Neural crest cell (in vitro differentiated cells): Measurements from ENCODE around the gene CYP2C18. TPM values are rescaled to one million over a fixed set of nuclear protein-coding genes. Genes with fewer than 3 reads are reported as not detected.

Experiments used
- DNase-seq: peaks from one replicate; pipeline ENCODE4 v3.0.0; 2021; ENCODE audit warnings: low read depth, mixed read lengths, low spot score
- H3K27ac Mint-ChIP-seq: one replicate; pipeline ENCODE4 v1.8.0; 2021; ENCODE audit warnings: mild to moderate bottlenecking, mixed read lengths; ENCODE audit not compliant: unreplicated experiment
- H3K27me3 Mint-ChIP-seq: 2 replicates; pipeline ENCODE4 v1.8.0; 2021; ENCODE audit warnings: low read depth, mild to moderate bottlenecking, mixed read lengths
- H3K36me3 Mint-ChIP-seq: 2 replicates; pipeline ENCODE4 v1.8.0; 2021; ENCODE audit warnings: low read depth, mild to moderate bottlenecking, mixed read lengths
- H3K4me1 Mint-ChIP-seq: 2 replicates; pipeline ENCODE4 v1.8.0; 2021; ENCODE audit warnings: mixed read lengths
- H3K4me3 Mint-ChIP-seq: one replicate; pipeline ENCODE4 v1.8.0; 2021; ENCODE audit warnings: mild to moderate bottlenecking, mixed read lengths
- H3K9me3 Mint-ChIP-seq: 2 replicates; pipeline ENCODE4 v1.8.0; 2021; ENCODE audit warnings: mixed read lengths
- CTCF ChIP-seq: fragments of 200-600 bp; sonication (generic); conservative IDR thresholded peaks from 2 replicates; pipeline ENCODE4 v1.5.0; 2021; ENCODE audit warnings: antibody characterized with exemption, mild to moderate bottlenecking
- total RNA-seq: library from RNA; stranded (reverse); gene quantifications from 2 replicates; pipeline ENCODE4 v1.2.1, GENCODE V29; 2021

Gene CYP2C18
- total RNA-seq, 1 donor from 2014 or later: not detected

GRCh38 chr10:94784256-94784655 is 100.7 kb downstream of the CYP2C18 start:
- TF ChIP-seq CTCF: no peak
- H3K27ac Mint-ChIP-seq: no peak overlapping the region
- no peaks in the 10 kb centered on the region for H3K9me3 Mint-ChIP-seq
- H3K27me3 Mint-ChIP-seq: peaks cover 4% of the 10 kb centered on the region
- no peaks in the 10 kb centered on the region for H3K36me3 Mint-ChIP-seq
- no peak overlapping the region for H3K4me3 Mint-ChIP-seq
- H3K4me1 Mint-ChIP-seq: no peaks in the 10 kb centered on the region
- DNase-seq: no peak

- H3K27me3 Mint-ChIP-seq: peaks cover 4% of the 10 kb centered on the region
- no peak for TF ChIP-seq CTCF
Observed at GRCh38 chr10:94785211-94785610, 101.7 kb downstream of the CYP2C18 start.

More at GRCh38 chr10:94785211-94785610, 101.7 kb downstream of the CYP2C18 start:
- H3K4me1 Mint-ChIP-seq: no peaks in the 10 kb centered on the region
- H3K4me3 Mint-ChIP-seq: no peak overlapping the region
- H3K27ac Mint-ChIP-seq: no peak overlapping the region
- no peaks in the 10 kb centered on the region for H3K9me3 Mint-ChIP-seq
- DNase-seq: no peak
- no peaks in the 10 kb centered on the region for H3K36me3 Mint-ChIP-seq

Other genes with a start within 250 kb of the CYP2C18 start
- 187 and 190 TPM in 2 replicates for gene HELLS, start 137.9 kb upstream of the CYP2C18 start, total RNA-seq
- not detected in 2 replicates for gene CYP2C19, start 79.0 kb downstream of the CYP2C18 start, total RNA-seq